ENCODE data around the gene VTI1B. TPM values are rescaled to one million over a fixed set of nuclear protein-coding genes. Genes with fewer than 3 reads are reported as not detected.
"Not testable (repeated sequence)": the region's sequence is repeated elsewhere in the genome, so short reads cannot be mapped to it uniquely, and the experiment has no call there.

VTI1B gene
- total RNA-seq, 1 experiment from 2014 or later = 105 TPM

DNA sequence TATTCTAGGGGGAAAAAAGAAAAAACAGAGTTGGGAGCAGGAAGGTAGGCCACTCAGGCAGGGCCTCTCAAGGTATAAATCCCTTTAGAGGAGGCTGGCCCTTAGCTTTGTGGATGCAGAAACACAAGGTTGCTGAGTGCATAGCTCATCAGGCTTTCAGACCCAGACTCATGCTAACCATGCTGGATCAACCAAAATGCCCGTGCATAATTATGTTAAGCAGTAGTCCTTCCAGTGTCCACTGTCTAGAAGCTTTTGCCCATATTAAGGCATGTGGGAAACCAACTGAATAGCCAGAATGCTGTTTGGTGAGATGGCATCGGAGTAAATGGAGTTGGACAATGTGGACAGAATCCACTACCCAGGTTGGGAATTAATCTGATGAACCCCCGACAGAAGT is 35.8 kb downstream of the VTI1B start:
- H3K36me3 ChIP-seq (ENCODE audit: insufficient read depth, low read length) = no peaks in the 10 kb centered on the region
- no peak overlapping the region for H3K4me2 ChIP-seq (ENCODE audit: low read depth, low read length, poor library complexity, severe bottlenecking)
- no peaks in the 10 kb centered on the region for H4K20me1 ChIP-seq (ENCODE audit: insufficient read depth, low read depth, low read length)
- no peak overlapping the region for H3K27ac ChIP-seq (ENCODE audit: low read length)
- H3K9me2 ChIP-seq (replicated peaks; ENCODE audit: insufficient read depth, low read length) = no peaks in the 10 kb centered on the region
- no peak overlapping the region for H3K4me3 ChIP-seq (ENCODE audit: low read length)
- no peaks in the 10 kb centered on the region for H3K9me3 ChIP-seq (ENCODE audit: low read length)
- no peaks in the 10 kb centered on the region for H3K4me1 ChIP-seq (ENCODE audit: low read length)
- no peak overlapping the region for H3K9ac ChIP-seq (ENCODE audit: low read length)
- H3K27me3 ChIP-seq (ENCODE audit: low read length) = no peaks in the 10 kb centered on the region
- no peaks in the 10 kb centered on the region for H3K79me2 ChIP-seq (ENCODE audit: low read length)
- no peak for DNase-seq
- no peak overlapping the region for H2AFZ ChIP-seq (ENCODE audit: low read length)

DNA sequence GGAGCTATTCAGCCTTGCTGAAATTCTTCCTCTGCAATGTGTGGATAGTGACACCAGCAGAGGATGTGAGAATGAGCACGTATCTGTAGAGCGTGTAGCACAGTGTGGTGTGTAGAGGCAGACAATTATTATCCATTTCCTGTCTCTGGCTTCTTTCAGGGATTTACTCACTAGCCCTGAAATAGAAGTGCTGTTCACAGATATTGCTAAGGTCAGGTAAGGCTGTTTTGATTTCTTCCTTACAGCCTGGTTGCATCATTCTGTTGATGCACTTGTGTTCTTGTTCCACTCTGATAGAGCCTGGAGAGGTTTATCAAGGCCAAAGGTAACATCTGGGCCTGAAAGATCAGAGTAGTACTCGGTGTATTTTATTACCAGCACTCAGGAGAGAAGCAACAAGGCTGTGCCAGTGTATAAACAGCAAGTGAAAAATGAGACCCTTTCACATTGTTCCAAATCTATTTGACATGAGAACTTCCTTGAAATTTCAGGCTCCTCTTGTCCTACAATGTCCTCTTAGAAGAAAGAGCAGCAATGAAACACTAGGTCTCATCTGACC is 38.0 kb downstream of the VTI1B start:
- Histone ChIP-seq H3K27ac (ENCODE audit: low read length) (no peak overlapping the region), H3K4me2 (ENCODE audit: low read depth, low read length, poor library complexity, severe bottlenecking) (no peak overlapping the region), H3K27me3 (ENCODE audit: low read length) (no peaks in the 10 kb centered on the region), H2AFZ (ENCODE audit: low read length) (no peak overlapping the region), H3K9ac (ENCODE audit: low read length) (no peak overlapping the region), H3K36me3 (ENCODE audit: insufficient read depth, low read length) (no peaks in the 10 kb centered on the region), H3K4me3 (ENCODE audit: low read length) (no peak overlapping the region), H3K9me3 (ENCODE audit: low read length) (no peaks in the 10 kb centered on the region), H4K20me1 (ENCODE audit: insufficient read depth, low read depth, low read length) (no peaks in the 10 kb centered on the region), H3K79me2 (ENCODE audit: low read length) (no peaks in the 10 kb centered on the region), H3K4me1 (ENCODE audit: low read length) (no peaks in the 10 kb centered on the region), H3K9me2 (replicated peaks; ENCODE audit: insufficient read depth, low read length) (no peaks in the 10 kb centered on the region)
- no peak for DNase-seq

- Histone ChIP-seq H3K79me2 (ENCODE audit: low read length) (no peaks in the 10 kb centered on the region), H3K4me1 (ENCODE audit: low read length) (no peaks in the 10 kb centered on the region), H2AFZ (ENCODE audit: low read length) (no peak overlapping the region)
These were observed 40.8 kb downstream of the VTI1B start for GRCh38 chr14:67633451-67634147.

GRCh38 chr14:67630938-67631337 is 43.5 kb downstream of the VTI1B start:
- no peak overlapping the region for H3K9ac ChIP-seq (ENCODE audit: low read length)

More at GRCh38 chr14:67633451-67634147, 40.8 kb downstream of the VTI1B start:
- H3K4me2 ChIP-seq (ENCODE audit: low read depth, low read length, poor library complexity, severe bottlenecking) = no peak overlapping the region
- H3K9ac ChIP-seq (ENCODE audit: low read length) = no peak overlapping the region
- H4K20me1 ChIP-seq (ENCODE audit: insufficient read depth, low read depth, low read length) = no peaks in the 10 kb centered on the region
- no peaks in the 10 kb centered on the region for H3K27me3 ChIP-seq (ENCODE audit: low read length)
- no peaks in the 10 kb centered on the region for H3K36me3 ChIP-seq (ENCODE audit: insufficient read depth, low read length)
- no peaks in the 10 kb centered on the region for H3K9me2 ChIP-seq (replicated peaks; ENCODE audit: insufficient read depth, low read length)
- H3K9me3 ChIP-seq (ENCODE audit: low read length) = no peaks in the 10 kb centered on the region
- no peak overlapping the region for H3K4me3 ChIP-seq (ENCODE audit: low read length)
- no peak overlapping the region for H3K27ac ChIP-seq (ENCODE audit: low read length)
- DNase-seq = no peak

GRCh38 chr14:67630186-67630585 is 44.2 kb downstream of the VTI1B start:
- H3K9ac ChIP-seq (ENCODE audit: low read length) = no peak overlapping the region
- no peaks in the 10 kb centered on the region for H3K9me2 ChIP-seq (replicated peaks; ENCODE audit: insufficient read depth, low read length)
- no peaks in the 10 kb centered on the region for H3K79me2 ChIP-seq (ENCODE audit: low read length)
- H3K4me1 ChIP-seq (ENCODE audit: low read length) = no peaks in the 10 kb centered on the region
- no peak for DNase-seq
- no peaks in the 10 kb centered on the region for H4K20me1 ChIP-seq (ENCODE audit: insufficient read depth, low read depth, low read length)
- no peak overlapping the region for H3K4me2 ChIP-seq (ENCODE audit: low read depth, low read length, poor library complexity, severe bottlenecking)
- no peaks in the 10 kb centered on the region for H3K36me3 ChIP-seq (ENCODE audit: insufficient read depth, low read length)
- H3K4me3 ChIP-seq (ENCODE audit: low read length) = no peak overlapping the region
- H3K27me3 ChIP-seq (ENCODE audit: low read length) = no peaks in the 10 kb centered on the region
- no peaks in the 10 kb centered on the region for H3K9me3 ChIP-seq (ENCODE audit: low read length)
- no peak overlapping the region for H2AFZ ChIP-seq (ENCODE audit: low read length)
- H3K27ac ChIP-seq (ENCODE audit: low read length) = no peak overlapping the region

More at GRCh38 chr14:67630938-67631337, 43.5 kb downstream of the VTI1B start:
- Histone ChIP-seq H3K4me2 (ENCODE audit: low read depth, low read length, poor library complexity, severe bottlenecking) (no peak overlapping the region), H4K20me1 (ENCODE audit: insufficient read depth, low read depth, low read length) (no peaks in the 10 kb centered on the region), H3K27me3 (ENCODE audit: low read length) (no peaks in the 10 kb centered on the region), H3K27ac (ENCODE audit: low read length) (no peak overlapping the region), H2AFZ (ENCODE audit: low read length) (no peak overlapping the region), H3K4me1 (ENCODE audit: low read length) (no peaks in the 10 kb centered on the region), H3K9me3 (ENCODE audit: low read length) (no peaks in the 10 kb centered on the region), H3K4me3 (ENCODE audit: low read length) (no peak overlapping the region), H3K9me2 (replicated peaks; ENCODE audit: insufficient read depth, low read length) (no peaks in the 10 kb centered on the region), H3K36me3 (ENCODE audit: insufficient read depth, low read length) (no peaks in the 10 kb centered on the region), H3K79me2 (ENCODE audit: low read length) (no peaks in the 10 kb centered on the region)
- DNase-seq = no peak

GRCh38 chr14:67627519-67627918 is 46.9 kb downstream of the VTI1B start:
- Histone ChIP-seq H4K20me1 (ENCODE audit: insufficient read depth, low read depth, low read length) (no peaks in the 10 kb centered on the region), H3K4me2 (ENCODE audit: low read depth, low read length, poor library complexity, severe bottlenecking) (no peak overlapping the region), H2AFZ (ENCODE audit: low read length) (no peak overlapping the region), H3K27me3 (ENCODE audit: low read length) (no peaks in the 10 kb centered on the region), H3K9me3 (ENCODE audit: low read length) (no peaks in the 10 kb centered on the region), H3K36me3 (ENCODE audit: insufficient read depth, low read length) (no peaks in the 10 kb centered on the region), H3K4me3 (ENCODE audit: low read length) (no peak overlapping the region), H3K4me1 (ENCODE audit: low read length) (no peaks in the 10 kb centered on the region), H3K79me2 (ENCODE audit: low read length) (no peaks in the 10 kb centered on the region), H3K9ac (ENCODE audit: low read length) (no peak overlapping the region), H3K9me2 (replicated peaks; ENCODE audit: insufficient read depth, low read length) (no peaks in the 10 kb centered on the region), H3K27ac (ENCODE audit: low read length) (no peak overlapping the region)
- no peak for DNase-seq

GRCh38 chr14:67626131-67626530 is 48.3 kb downstream of the VTI1B start:
- not testable (repeated sequence) for H3K79me2 ChIP-seq (ENCODE audit: low read length); H3K4me1 ChIP-seq (ENCODE audit: low read length); H3K4me2 ChIP-seq (ENCODE audit: low read depth, low read length, poor library complexity, severe bottlenecking); H3K9me3 ChIP-seq (ENCODE audit: low read length); H3K4me3 ChIP-seq (ENCODE audit: low read length); H3K9ac ChIP-seq (ENCODE audit: low read length); DNase-seq; H3K36me3 ChIP-seq (ENCODE audit: insufficient read depth, low read length); H4K20me1 ChIP-seq (ENCODE audit: insufficient read depth, low read depth, low read length); H3K9me2 ChIP-seq (replicated peaks; ENCODE audit: insufficient read depth, low read length); H3K27me3 ChIP-seq (ENCODE audit: low read length); H3K27ac ChIP-seq (ENCODE audit: low read length); H2AFZ ChIP-seq (ENCODE audit: low read length)

DNA sequence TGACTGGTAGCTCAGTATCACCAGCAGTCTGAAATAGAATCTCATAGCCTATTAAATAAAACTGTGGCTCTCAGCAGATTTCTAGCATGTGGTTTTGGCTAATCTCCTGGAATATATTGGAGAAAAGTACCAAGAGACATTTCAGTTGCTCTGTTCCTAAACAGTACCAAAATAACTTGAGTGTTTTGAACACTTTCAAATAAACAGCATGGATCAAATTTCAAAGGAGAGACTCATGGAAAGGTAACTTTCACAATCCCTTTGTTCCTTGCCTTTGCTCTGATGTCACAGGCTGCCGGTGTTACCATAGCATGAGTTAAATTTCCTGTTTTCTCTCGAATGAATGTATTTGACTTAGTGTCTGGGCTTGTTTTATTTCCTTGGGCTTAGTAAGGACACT is 51.3 kb downstream of the VTI1B start:
- DNase-seq = no peak
- Histone ChIP-seq H3K4me2 (ENCODE audit: low read depth, low read length, poor library complexity, severe bottlenecking) (no peak overlapping the region), H3K9me2 (replicated peaks; ENCODE audit: insufficient read depth, low read length) (no peaks in the 10 kb centered on the region), H3K4me3 (ENCODE audit: low read length) (no peak overlapping the region), H3K27ac (ENCODE audit: low read length) (no peak overlapping the region), H3K27me3 (ENCODE audit: low read length) (no peaks in the 10 kb centered on the region), H3K9me3 (ENCODE audit: low read length) (no peaks in the 10 kb centered on the region), H3K79me2 (ENCODE audit: low read length) (no peaks in the 10 kb centered on the region), H2AFZ (ENCODE audit: low read length) (no peak overlapping the region), H3K9ac (ENCODE audit: low read length) (no peak overlapping the region), H3K4me1 (ENCODE audit: low read length) (peaks cover 17% of the 10 kb centered on the region), H3K36me3 (ENCODE audit: insufficient read depth, low read length) (no peaks in the 10 kb centered on the region), H4K20me1 (ENCODE audit: insufficient read depth, low read depth, low read length) (no peaks in the 10 kb centered on the region)
